ENCODE results near the gene APOBEC3B. TPM values are rescaled to one million over a fixed set of nuclear protein-coding genes. Genes with fewer than 3 reads are reported as not detected.
A peak's percentile ranks its signal among the peaks of the same experiment; 100 is the strongest.
"Not testable (repeated sequence)": the region's sequence is repeated elsewhere in the genome, so short reads cannot be mapped to it uniquely, and the experiment has no call there.

Gene APOBEC3B
- total RNA-seq, 2 experiments from 2014 or later = not detected

DNA sequence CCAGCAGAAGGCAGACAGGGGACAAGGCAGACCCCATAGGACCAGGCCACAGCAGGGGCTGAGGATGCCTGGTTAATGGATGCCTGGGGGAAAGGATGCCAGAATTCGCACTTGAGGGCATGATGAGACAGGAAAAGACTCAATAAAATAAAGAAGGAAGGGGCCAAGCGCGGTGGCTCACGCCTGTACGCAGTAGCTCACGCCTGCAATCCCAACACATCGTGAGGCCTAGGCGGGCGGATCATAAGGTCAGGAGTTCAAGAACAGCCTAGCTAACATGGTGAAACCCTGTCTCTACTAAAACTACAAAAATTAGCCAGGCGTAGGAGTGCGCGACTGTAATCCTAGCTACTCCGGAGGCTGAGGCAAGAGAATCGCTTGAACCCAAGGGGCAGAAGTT is 48.6 kb downstream of the APOBEC3B start:
- DNase-seq (no peak), ATAC-seq (ENCODE audit: poor library complexity) (no peak)
- Histone ChIP-seq H3K27ac (ENCODE audit: low read depth in 1 of 2, low read length in 2 of 2) (no peak overlapping the region), H3K4me3 (ENCODE audit: low read length) (no peak overlapping the region), H3K27me3 (ENCODE audit: control insufficient read depth in 1 of 2, insufficient read depth in 2 of 2, low read length in 2 of 2) (no peaks in the 10 kb centered on the region), H3K4me1 (ENCODE audit: insufficient read depth, low read length) (peaks cover 8% of the 10 kb centered on the region), H3K36me3 (ENCODE audit: insufficient read depth, low read length) (peaks cover 16% of the 10 kb centered on the region), H3K9me3 (ENCODE audit: control insufficient read depth in 1 of 2, insufficient read depth in 1 of 2, low read length in 2 of 2) (no peaks in the 10 kb centered on the region)
- Mint-ChIP-seq H3K27ac (no peak overlapping the region), H3K27me3 (no peaks in the 10 kb centered on the region), H3K4me3 (no peak overlapping the region), H3K9me3 (no peaks in the 10 kb centered on the region), H3K36me3 (ENCODE audit: low read depth) (peaks cover 26% of the 10 kb centered on the region), H3K4me1 (ENCODE audit: low read depth) (peaks cover 15% of the 10 kb centered on the region)
- ChIA-PET CTCF (no interaction called here), POLR2A (no interaction called here)
- TF ChIP-seq, protein P1, sequence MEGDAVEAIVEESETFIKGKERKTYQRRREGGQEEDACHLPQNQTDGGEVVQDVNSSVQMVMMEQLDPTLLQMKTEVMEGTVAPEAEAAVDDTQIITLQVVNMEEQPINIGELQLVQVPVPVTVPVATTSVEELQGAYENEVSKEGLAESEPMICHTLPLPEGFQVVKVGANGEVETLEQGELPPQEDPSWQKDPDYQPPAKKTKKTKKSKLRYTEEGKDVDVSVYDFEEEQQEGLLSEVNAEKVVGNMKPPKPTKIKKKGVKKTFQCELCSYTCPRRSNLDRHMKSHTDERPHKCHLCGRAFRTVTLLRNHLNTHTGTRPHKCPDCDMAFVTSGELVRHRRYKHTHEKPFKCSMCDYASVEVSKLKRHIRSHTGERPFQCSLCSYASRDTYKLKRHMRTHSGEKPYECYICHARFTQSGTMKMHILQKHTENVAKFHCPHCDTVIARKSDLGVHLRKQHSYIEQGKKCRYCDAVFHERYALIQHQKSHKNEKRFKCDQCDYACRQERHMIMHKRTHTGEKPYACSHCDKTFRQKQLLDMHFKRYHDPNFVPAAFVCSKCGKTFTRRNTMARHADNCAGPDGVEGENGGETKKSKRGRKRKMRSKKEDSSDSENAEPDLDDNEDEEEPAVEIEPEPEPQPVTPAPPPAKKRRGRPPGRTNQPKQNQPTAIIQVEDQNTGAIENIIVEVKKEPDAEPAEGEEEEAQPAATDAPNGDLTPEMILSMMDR (IDR thresholded peaks at IDR 0.05) = no peak
- intact Hi-C loops (cut with DNase I, micrococcal nuclease) = no loop called here

DNA sequence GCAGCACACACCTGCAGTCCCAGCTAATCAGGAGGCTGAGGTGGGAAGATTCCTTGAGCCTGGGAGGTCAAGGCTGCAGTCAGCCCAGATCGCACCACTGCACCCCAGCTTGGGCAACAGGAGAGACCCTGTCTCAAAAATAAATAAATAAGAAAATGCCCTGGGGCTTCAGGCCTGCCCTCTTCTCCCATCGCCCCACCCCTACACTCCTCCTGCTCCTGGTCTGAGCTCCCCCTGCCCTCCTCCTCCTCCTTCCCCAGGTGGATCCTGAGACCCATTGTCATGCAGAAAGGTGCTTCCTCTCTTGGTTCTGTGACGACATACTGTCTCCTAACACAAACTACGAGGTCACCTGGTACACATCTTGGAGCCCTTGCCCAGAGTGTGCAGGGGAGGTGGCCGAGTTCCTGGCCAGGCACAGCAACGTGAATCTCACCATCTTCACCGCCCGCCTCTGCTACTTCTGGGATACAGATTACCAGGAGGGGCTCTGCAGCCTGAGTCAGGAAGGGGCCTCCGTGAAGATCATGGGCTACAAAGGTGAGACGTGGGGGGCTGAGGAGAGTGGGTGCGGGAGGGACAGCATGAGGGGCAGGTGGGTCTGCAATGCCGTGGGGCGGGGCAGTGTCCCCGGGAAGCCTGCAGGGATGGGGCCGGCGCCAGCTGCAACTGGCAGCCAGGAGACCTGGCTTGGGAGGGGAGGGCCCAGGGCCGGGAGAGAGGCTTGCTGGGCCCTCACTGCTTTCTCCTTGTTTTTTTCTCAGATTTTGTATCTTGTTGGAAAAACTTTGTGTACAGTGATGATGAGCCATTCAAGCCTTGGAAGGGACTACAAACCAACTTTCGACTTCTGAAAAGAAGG is 49.5 kb downstream of the APOBEC3B start:
- H3K36me3 ChIP-seq (ENCODE audit: insufficient read depth, low read length) = peaks cover 12% of the 10 kb centered on the region
- POLR2A ChIA-PET; H3K4me3 Mint-ChIP-seq; H3K4me1 Mint-ChIP-seq (ENCODE audit: low read depth); H3K9me3 Mint-ChIP-seq; DNase-seq; H3K27me3 Mint-ChIP-seq; H3K27me3 ChIP-seq (ENCODE audit: control insufficient read depth in 1 of 2, insufficient read depth in 2 of 2, low read length in 2 of 2); intact Hi-C loops (cut with DNase I, micrococcal nuclease); H3K27ac Mint-ChIP-seq; H3K9me3 ChIP-seq (ENCODE audit: control insufficient read depth in 1 of 2, insufficient read depth in 1 of 2, low read length in 2 of 2); H3K4me1 ChIP-seq (ENCODE audit: insufficient read depth, low read length); H3K4me3 ChIP-seq (ENCODE audit: low read length); ATAC-seq (ENCODE audit: poor library complexity); H3K27ac ChIP-seq (ENCODE audit: low read depth in 1 of 2, low read length in 2 of 2): not testable (repeated sequence)
- H3K36me3 Mint-ChIP-seq (ENCODE audit: low read depth) = peaks cover 16% of the 10 kb centered on the region
- CTCF ChIA-PET = interaction anchor here (0.6 kb wide), 1 partner anchor 33 kb away, joined by 3 read pairs; no protein-coding TSS in a partner anchor

DNA sequence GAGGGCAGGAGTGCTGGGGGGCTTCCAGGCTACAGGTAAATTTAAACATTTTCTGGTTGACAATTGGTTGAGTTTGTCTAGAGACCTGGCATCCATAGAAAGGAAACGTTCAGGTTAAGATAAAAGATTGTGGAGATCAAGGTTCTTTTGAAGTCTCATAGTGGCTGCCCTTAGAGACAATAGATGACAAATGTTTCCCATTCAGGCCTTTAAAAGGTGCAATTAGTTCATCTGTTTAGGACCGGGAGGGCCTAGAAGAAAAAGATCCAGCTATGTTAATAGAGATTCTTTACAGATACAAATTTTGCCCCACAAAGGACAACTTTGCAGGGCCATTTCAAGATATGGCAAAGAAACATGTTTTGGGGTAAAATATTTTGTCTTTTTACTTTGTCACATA is 54.9 kb downstream of the APOBEC3B start:
- H3K27ac ChIP-seq (ENCODE audit: low read depth in 1 of 2, low read length in 2 of 2); DNase-seq; intact Hi-C loops (cut with DNase I, micrococcal nuclease); CTCF ChIA-PET; H3K4me3 ChIP-seq (ENCODE audit: low read length); H3K9me3 ChIP-seq (ENCODE audit: control insufficient read depth in 1 of 2, insufficient read depth in 1 of 2, low read length in 2 of 2); H3K36me3 Mint-ChIP-seq (ENCODE audit: low read depth); H3K36me3 ChIP-seq (ENCODE audit: insufficient read depth, low read length); POLR2A ChIA-PET; H3K27ac Mint-ChIP-seq; H3K27me3 Mint-ChIP-seq; H3K9me3 Mint-ChIP-seq; ATAC-seq (ENCODE audit: poor library complexity); H3K27me3 ChIP-seq (ENCODE audit: control insufficient read depth in 1 of 2, insufficient read depth in 2 of 2, low read length in 2 of 2): not testable (repeated sequence)
- Mint-ChIP-seq H3K4me3 (peak overlapping the region; percentile 2), H3K4me1 (ENCODE audit: low read depth) (peaks cover 34% of the 10 kb centered on the region)
- H3K4me1 ChIP-seq (ENCODE audit: insufficient read depth, low read length) = peaks cover 24% of the 10 kb centered on the region

DNA sequence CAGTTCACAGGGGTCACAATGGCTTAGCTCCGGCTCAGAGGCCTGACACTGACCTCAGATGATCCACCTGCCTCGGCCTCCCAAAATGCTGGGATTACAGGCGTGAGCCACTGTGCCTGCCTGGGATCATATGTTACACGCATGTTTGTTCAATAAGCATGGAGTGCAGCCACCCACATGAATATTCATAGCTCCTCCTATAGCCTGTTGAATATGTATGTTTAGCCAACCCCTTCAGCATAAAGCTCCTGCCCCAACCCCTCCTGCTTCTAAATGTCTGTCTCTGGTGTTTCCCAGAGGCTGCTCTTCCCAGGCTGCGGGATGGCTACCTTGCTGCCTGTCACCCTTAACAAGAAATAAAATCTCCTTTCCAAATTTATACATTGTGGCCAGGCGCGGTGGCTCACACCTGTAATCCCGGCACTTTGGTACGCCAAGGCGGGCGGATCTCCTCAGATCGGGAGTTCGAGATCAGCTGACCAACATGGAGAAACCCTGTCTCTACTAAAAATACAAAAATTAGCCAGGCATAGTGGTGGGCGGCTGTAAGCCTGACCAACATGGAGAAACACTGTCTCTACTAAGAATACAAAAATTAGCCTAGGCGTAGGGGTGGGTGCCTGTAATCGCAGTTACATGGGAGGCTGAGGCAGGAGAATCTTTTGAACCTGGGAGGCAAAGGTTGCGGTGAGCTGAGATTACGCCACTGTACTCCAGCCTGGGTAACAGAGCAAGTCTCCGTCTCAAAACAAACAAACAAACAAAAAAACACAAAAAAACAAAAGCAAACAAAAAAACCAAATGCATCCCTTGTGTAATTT is 57.4 kb downstream of the APOBEC3B start:
- Histone ChIP-seq H3K27ac (ENCODE audit: low read depth in 1 of 2, low read length in 2 of 2) (peak overlapping the region in 1 of 2 donors; percentile 17), H3K4me1 (ENCODE audit: insufficient read depth, low read length) (peaks cover 36% of the 10 kb centered on the region), H3K9me3 (ENCODE audit: control insufficient read depth in 1 of 2, insufficient read depth in 1 of 2, low read length in 2 of 2) (no peaks in the 10 kb centered on the region), H3K36me3 (ENCODE audit: insufficient read depth, low read length) (peaks cover 13% of the 10 kb centered on the region), H3K27me3 (ENCODE audit: control insufficient read depth in 1 of 2, insufficient read depth in 2 of 2, low read length in 2 of 2) (no peaks in the 10 kb centered on the region), H3K4me3 (ENCODE audit: low read length) (peak overlapping the region; percentile 67)
- CTCF ChIA-PET = interaction anchor here (1.1 kb wide), 1 partner anchor 169 kb away, joined by 5 read pairs; no protein-coding TSS in a partner anchor
- Mint-ChIP-seq H3K27ac (peak overlapping the region; percentile 85), H3K4me1 (ENCODE audit: low read depth) (peaks cover 39% of the 10 kb centered on the region), H3K36me3 (ENCODE audit: low read depth) (peaks cover 6% of the 10 kb centered on the region), H3K4me3 (peak overlapping the region; percentile 84), H3K9me3 (no peaks in the 10 kb centered on the region), H3K27me3 (no peaks in the 10 kb centered on the region)
- TF ChIP-seq, protein P1 (IDR thresholded peaks at IDR 0.05) = no peak
- POLR2A ChIA-PET = interaction anchor here (0.7 to 1.0 kb wide), 2 partner anchors 14 to 50 kb away, joined by 3 to 4 read pairs; no protein-coding TSS in a partner anchor
- ATAC-seq (ENCODE audit: poor library complexity) (no peak), DNase-seq (no peak)
- intact Hi-C loops (cut with DNase I, micrococcal nuclease) = loop anchor here in 1 of 2 experiments (5.0 kb wide), 2 partner anchors 32 to 48 kb away; no protein-coding TSS in a partner anchor

DNA sequence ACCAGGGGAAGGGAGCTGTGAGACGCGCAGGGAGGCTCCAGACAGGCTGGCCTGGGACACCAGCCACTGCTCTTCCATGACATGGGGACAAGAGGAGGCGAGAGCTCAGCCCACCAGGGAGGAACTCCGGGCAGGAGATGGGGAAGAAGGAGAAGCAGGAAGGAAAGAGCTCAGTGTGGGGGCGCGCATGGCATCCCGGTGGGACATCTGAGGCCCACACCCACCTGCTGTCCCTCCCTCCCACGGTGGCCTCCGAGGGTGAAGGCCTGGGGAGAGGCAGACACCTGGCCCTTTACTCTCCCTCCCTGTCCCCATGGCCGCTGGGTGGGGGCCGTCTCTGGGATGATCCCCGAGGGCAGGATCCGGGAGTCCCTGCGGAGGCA is 58.0 kb downstream of the APOBEC3B start:
- H3K36me3 Mint-ChIP-seq (ENCODE audit: low read depth) = peaks cover 12% of the 10 kb centered on the region
- H3K9me3 ChIP-seq (ENCODE audit: control insufficient read depth in 1 of 2, insufficient read depth in 1 of 2, low read length in 2 of 2); H3K27me3 Mint-ChIP-seq; DNase-seq; CTCF ChIA-PET; ATAC-seq (ENCODE audit: poor library complexity); H3K27me3 ChIP-seq (ENCODE audit: control insufficient read depth in 1 of 2, insufficient read depth in 2 of 2, low read length in 2 of 2); H3K9me3 Mint-ChIP-seq: not testable (repeated sequence)
- peak overlapping the region; percentile 85 for H3K27ac Mint-ChIP-seq
- intact Hi-C loops (cut with DNase I, micrococcal nuclease) = loop anchor here in 1 of 2 experiments (5.0 kb wide), 2 partner anchors 33 to 47 kb away; no protein-coding TSS in a partner anchor
- Histone ChIP-seq H3K27ac (ENCODE audit: low read depth in 1 of 2, low read length in 2 of 2) (peak overlapping the region in 1 of 2 donors; percentile 17), H3K4me1 (ENCODE audit: insufficient read depth, low read length) (peaks cover 38% of the 10 kb centered on the region), H3K36me3 (ENCODE audit: insufficient read depth, low read length) (peaks cover 13% of the 10 kb centered on the region), H3K4me3 (ENCODE audit: low read length) (peak overlapping the region; percentile 67)
- peak overlapping the region; percentile 84 for H3K4me3 Mint-ChIP-seq
- POLR2A ChIA-PET = interaction anchor here (0.7 to 1.0 kb wide), 2 partner anchors 13 to 50 kb away, joined by 3 to 4 read pairs; no protein-coding TSS in a partner anchor
- peaks cover 44% of the 10 kb centered on the region for H3K4me1 Mint-ChIP-seq (ENCODE audit: low read depth)

All from CD4-positive, alpha-beta T cell (primary cell).